NCI-H1105 treated with DMSO at 0.1 percent for 48 hours (cell line): ENCODE measurements around the gene IL33.

Experiments used
- DNase-seq: peaks from one replicate; lab custom pipeline; 2025; lab: John Stamatoyannopoulos, UW

Gene IL33

DNA sequence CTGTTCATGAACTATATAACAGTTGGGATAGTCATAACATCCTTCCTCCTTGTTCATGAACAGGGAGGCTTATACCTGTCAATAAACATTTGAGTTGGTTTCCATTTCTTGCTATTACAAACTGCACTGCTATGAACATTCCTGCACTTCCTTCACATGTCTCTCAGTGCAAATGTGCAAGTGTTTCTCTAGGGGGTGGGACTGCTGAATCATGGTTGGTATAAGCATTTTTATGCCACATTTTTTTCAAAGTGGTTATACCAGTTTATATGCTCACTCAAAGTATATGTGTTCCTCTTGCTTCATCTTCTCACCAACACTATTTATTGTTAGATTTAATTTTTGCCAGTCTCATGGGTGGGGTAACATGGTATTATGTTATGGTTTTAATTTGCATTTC, 86.8 kb downstream of the IL33 start:
- DNase-seq: no peak

DNA sequence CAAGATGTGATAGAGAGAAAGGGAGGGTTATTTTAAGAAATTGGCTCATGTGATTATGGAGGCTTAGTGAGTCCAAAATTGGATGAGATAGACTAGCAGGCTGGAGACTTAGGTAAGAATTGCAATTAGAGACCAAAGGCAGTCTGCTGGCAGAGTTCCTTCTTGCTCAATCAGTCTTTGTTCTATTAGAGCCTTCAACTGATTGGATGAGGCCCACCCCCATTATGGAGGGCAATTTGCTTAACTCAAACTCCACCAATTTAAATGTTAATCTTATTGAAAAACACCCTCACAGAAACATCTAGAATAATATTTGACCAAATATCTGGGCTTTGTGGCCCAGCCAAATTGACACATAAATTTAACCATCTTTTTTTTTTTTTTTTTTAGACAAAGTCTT, 88.6 kb downstream of the IL33 start:
- no peak for DNase-seq

DNA sequence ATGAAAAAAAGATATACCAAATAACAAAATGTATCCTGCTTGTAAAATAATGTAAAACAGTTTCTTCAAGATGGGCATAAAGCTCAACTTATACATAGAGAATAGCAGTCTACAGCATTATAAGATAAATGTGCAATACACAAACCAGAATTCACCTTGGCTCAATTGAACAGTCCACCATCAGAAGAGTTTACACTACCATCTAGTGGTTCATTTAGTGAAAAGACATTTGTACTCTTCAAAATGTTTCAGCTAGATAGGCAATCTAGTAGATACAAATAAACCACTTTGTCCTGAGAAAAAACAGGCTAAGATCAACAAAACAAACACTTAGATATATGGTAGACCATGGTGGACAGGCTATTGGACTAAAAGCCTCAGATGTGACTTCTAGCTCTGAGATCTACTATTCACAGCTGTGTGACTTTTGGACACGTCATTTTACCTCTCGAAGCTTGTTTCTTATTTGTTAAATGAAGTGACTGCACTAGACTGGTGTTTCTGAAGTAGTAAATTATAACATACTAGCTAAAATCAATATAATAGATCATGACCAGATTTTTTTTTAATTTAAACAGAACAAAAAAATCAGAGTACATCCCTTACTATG, 90.5 kb downstream of the IL33 start:
- DNase-seq: peak; percentile 52
